GM11168 (cell line): ENCODE results near the gene FXYD2.

Source experiments
- in situ Hi-C: fragments of 300-500 bp; cut with MboI; formaldehyde crosslinking; loops from one replicate; pipeline ENCODE4 v1.12.0; 2022; ENCODE audit warnings: low sequenced_read_pairs; ENCODE audit not compliant: unreplicated experiment

Gene FXYD2

GRCh38 chr11:117859488-117860112 lies 35.1 kb upstream of the FXYD2 start:
- in situ Hi-C loops = no loop called here

DNA sequence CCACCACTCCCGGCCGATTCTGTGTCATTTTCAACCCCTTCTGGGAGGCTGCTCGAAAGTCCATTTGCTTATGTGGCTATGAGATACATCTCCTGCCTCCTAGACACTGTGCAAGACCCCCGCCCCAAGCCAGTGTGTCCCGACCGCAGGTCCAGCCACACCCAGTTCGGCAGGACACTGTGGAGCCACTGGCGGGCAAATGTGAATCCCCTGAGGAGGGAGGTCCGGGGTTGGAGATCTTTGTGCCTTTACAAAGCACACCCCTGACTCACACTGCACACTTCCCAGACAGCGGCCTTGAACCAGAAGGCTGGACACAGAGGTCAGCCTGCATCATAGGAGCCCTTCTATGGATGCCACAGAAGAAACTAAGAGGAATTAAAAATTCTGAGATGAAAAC lies 34.5 kb upstream of the FXYD2 start:
- in situ Hi-C loops = no loop called here

GRCh38 chr11:117857734-117858414 lies 33.3 kb upstream of the FXYD2 start:
- in situ Hi-C loops = no loop called here

- in situ Hi-C loops = no loop called here
Observed at GRCh38 chr11:117855912-117856651, 31.5 kb upstream of the FXYD2 start.

DNA sequence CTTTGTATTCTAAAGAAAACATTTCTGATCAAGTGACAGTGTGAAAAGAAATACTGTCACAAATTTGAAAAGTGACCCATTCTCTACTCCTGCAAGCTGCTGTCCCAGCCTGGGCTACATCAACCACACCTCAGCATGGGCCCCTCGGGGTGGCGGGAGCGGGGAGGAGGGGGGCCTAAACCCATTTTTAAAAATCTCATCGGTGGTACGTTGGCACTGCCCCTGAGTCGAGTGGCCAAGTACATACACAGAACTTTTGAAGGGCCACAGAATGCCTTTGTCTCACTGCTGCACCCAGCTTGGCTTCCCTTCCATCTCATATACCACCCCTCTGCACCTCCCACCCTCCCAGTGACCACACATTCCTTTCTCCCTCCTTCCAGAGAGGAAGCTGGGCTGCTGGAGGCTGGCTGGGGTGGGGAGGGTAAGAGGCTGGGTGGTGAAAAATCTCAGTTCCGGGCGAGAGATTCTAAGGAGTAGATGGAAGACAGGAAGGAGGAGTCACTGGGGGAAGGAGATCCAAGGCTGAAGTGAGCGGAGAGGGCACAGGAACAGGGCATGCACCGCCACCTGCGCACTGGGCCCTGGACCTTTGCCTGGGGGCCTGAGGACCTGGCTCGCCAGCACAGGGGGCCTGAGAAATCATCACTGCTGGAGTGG lies 30.8 kb upstream of the FXYD2 start:
- in situ Hi-C loops = no loop called here

- in situ Hi-C loops = loop anchor here (5.0 kb wide), 1 partner anchor 95 kb away; no protein-coding TSS in a partner anchor
Observed at GRCh38 chr11:117852309-117852708, 27.8 kb upstream of the FXYD2 start.

DNA sequence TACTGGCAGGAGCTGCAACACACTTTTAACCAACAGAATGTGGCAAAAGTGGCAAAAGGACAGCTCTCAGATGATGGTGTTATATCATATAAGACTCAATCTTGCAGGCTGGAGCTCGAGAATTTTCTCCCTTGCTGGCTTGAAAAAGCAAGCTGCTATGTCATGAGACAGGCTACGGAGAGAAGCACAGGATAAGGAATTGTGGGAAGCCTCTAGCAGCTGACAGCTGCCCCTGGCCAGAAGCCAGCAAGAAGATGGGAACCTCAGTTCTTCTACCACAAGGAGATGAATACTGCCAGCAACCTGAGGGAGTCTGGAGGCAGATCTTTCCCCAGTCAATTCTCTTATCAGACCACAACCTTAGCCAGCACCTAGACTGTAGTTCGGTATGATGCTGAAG lies 27.3 kb upstream of the FXYD2 start:
- in situ Hi-C loops = loop anchor here (5.0 kb wide), 1 partner anchor 95 kb away; no protein-coding TSS in a partner anchor

DNA sequence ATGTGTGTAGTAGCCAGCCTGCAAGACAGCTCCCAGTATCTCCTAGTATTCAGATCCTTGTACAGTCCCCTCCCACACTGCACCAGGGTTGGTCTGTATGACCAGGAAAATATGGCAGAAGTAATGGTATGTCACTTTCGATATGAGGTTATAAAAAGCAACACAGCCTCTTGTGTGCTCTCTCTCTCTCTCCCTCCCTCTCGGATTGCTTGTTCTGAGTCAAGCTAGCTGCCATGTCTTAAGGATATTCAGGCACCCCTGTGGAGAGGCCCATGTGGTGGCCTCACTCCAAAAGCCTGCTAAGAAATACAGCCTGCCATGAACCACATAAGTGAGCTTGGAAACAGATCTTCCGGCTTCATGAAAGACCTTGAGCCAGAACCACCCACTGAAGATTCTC lies 26.6 kb upstream of the FXYD2 start:
- in situ Hi-C loops = loop anchor here (5.0 kb wide), 1 partner anchor 96 kb away; no protein-coding TSS in a partner anchor

DNA sequence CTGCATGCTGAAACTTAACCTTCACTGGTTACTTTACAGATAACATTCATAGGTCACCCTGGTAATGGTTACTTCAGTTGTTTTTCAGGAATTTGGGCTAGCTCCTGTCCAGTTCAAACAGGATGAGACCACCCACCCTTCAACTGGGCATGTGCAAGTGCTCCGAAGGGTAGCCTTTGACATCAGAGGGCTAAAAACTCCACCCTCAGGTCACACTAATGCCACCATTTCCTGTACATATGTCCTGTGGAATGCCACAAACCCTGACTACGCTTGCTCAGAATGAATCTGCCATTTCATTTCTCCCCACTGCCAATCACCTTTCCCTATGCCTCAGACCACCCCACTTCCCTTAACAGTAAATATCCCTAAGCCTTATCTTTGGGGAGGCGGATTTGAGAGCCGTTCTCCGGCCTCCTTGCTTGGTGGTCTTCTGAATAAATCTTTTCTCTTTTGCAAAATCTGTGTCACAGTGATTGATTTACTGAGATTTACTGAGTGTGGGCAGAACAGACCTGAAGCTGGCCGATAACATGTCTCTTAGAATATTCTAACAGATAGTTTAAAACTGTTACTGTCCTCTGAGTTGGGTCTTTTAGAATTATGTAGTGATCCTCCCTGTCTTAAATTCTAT lies 25.4 kb upstream of the FXYD2 start:
- in situ Hi-C loops = loop anchor here (5.0 kb wide), 1 partner anchor 97 kb away; no protein-coding TSS in a partner anchor

- in situ Hi-C loops = loop anchor here (5.0 kb wide), 1 partner anchor 213 kb away; no protein-coding TSS in a partner anchor
Observed at GRCh38 chr11:117843666-117844484, 19.3 kb upstream of the FXYD2 start.

DNA sequence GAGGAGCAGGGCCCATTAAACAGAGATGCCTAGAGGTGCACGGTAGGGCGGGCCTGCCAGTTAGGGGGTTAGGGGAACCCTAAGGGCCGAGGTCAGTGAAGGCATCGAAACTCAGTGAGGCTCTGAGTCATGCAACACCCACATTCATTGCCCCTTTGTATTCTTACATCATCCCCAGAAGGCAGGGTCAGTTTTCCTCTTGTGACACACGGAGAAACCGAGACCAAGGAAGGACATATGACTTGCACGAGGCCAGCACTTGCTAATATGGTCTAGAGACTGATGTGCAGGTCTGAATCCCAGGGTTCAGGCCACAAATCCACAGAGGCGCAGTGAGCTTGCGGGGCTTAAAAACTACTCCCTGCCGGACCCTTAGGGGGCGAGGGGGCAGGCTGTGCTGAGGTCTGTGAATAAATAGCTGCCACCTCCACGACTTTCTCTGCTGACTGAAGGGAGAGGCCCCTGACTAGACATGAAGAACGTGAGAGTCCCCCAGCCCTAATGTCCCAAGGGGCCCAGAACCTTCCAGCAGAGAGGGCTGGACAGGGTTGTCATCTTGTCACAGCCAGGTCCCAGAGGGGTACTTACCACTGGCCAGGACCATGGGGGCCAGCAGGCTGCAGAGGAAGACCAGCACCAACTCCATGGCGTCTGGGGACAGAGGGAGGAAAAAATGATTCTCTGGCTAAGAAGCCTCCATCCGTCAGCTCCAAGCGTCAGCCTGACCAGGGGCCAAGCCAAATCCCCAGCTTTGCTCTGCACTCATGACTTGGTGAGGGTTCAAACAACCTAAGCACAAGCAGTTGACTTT lies 17.8 kb upstream of the FXYD2 start:
- in situ Hi-C loops = loop anchor here (5.0 kb wide), 1 partner anchor 215 kb away; no protein-coding TSS in a partner anchor

DNA sequence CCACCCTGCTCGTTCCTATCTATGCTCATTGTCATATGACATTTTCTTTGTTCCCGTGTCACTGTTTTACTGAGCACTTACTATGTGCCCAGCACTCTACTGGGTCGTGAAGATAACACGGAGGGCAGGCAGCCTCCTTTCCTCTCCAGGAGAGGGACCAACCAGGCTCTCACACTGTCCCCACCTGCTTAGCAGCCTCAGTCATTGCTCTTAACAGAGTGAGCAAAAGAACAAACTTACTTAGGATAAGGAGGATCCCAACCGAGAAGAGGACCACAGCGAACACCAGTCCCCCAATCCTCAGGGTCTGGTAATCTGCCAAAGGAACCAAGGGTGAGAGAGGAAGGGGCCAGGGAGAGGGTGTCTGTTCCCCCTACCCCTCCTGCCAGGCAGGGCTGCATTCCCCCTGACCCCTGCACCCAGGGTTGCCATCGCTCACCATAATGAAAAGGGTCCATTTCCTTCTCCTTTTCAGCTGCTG lies 17.0 kb upstream of the FXYD2 start:
- in situ Hi-C loops = loop anchor here (5.0 kb wide), 1 partner anchor 216 kb away; no protein-coding TSS in a partner anchor

GRCh38 chr11:117840881-117841550 lies 16.5 kb upstream of the FXYD2 start:
- in situ Hi-C loops = loop anchor here (5.0 kb wide), 1 partner anchor 216 kb away; no protein-coding TSS in a partner anchor

- in situ Hi-C loops = loop anchor here (5.0 kb wide), 1 partner anchor 217 kb away; no protein-coding TSS in a partner anchor
Observed at GRCh38 chr11:117839936-117840813, 15.6 kb upstream of the FXYD2 start.

DNA sequence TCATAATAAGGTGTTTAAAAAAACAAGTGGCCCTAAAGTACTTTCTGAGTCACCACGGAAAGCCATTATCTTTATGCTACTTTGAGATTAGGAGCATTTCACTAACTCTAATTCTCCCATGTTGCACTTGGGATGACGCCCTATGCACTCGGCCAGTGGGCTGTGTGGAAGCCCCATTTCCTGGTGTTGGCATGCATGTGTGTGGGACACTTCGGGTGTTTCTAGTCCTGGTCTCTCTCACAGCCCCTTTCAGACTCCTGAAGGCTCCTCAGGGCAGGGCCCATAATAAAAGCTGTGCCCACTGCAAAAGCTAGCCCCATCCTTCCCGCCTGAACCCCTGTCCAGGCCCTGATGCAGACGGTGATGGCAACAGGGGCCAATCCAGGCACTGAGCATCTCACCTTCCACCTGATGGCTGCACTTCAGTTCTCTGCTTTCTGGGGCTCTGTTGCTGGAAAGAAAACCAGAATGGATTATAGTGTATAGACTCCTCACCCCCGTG lies 14.9 kb upstream of the FXYD2 start:
- in situ Hi-C loops = no loop called here

- in situ Hi-C loops = no loop called here
Observed at GRCh38 chr11:117838901-117839300, 14.4 kb upstream of the FXYD2 start.
